ENCODE results near the gene SOAT2.

DNA sequence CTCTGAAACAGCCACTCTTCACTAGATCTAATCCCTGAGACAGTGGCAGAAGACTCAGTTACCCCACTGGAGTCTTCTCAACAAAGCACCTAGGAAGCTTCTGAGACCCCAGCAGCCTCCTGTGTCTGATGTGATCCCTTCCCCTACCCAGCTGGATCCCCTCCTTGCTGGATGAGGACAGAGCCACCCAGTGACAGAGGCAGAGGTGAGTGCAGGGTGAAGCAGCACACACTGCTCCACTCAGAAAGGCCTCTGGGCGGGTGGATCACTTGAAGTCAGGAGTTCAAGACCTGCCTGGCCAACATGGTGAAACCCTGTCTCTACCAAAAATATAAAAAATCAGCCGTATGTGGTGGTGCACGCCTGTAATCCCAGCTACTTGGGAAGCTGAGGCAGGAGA lies 26.8 kb upstream of the SOAT2 start:
- TF ChIP-seq CTCF (IDR thresholded peaks at IDR 0.05; ENCODE audit: low read length): no peak
- no peak for TF ChIP-seq EZH2 (optimal IDR thresholded peaks at IDR 0.05; ENCODE audit: low read depth, low read length)
- no peak for TF ChIP-seq EZH2phosphoT487 (IDR thresholded peaks at IDR 0.05; ENCODE audit: low read length)
